Measurements from ENCODE around the gene BHLHE40. TPM values are rescaled to one million over a fixed set of nuclear protein-coding genes. Genes with fewer than 3 reads are reported as not detected.

The BHLHE40 gene
- polyA plus RNA-seq, 1 donor from 2014 or later: not detected

GRCh38 chr3:5001805-5002173, 22.6 kb downstream of the BHLHE40 start:
- no peaks in the 10 kb centered on the region for H3K9me2 ChIP-seq (ENCODE audit: insufficient read depth, low read length)
- H3K9ac ChIP-seq (ENCODE audit: low read length): no peak overlapping the region
- H3F3A ChIP-seq (ENCODE audit: insufficient read depth, low read length, poor library complexity, severe bottlenecking): no peaks in the 10 kb centered on the region
- no peaks in the 10 kb centered on the region for H4K20me1 ChIP-seq (ENCODE audit: insufficient read depth)
- no peak for TF ChIP-seq TAF1 (IDR thresholded peaks at IDR 0.05; ENCODE audit: low read depth)
- no peak for TF ChIP-seq REST (IDR thresholded peaks at IDR 0.05; ENCODE audit: borderline replicate concordance)
- no peak for TF ChIP-seq RAD21 (conservative IDR thresholded peaks at IDR 0.05)
- no peak for TF ChIP-seq SMC3 (conservative IDR thresholded peaks at IDR 0.05; ENCODE audit: poor library complexity)
- no peak for TF ChIP-seq CTCF (IDR thresholded peaks at IDR 0.05; ENCODE audit: poor library complexity, severe bottlenecking)
- TF ChIP-seq EZH2 (IDR thresholded peaks at IDR 0.05; ENCODE audit: borderline replicate concordance, insufficient read depth, low read length, poor library complexity, severe bottlenecking): no peak
- TF ChIP-seq EP300 (conservative IDR thresholded peaks at IDR 0.05; ENCODE audit: poor library complexity, severe bottlenecking): no peak
- TF ChIP-seq POLR2AphosphoS5 (IDR thresholded peaks at IDR 0.05): no peak
- no peak for TF ChIP-seq MXI1 (conservative IDR thresholded peaks at IDR 0.05; ENCODE audit: poor library complexity, severe bottlenecking)
- H3K27me3 ChIP-seq (ENCODE audit: insufficient read depth, low read depth, low read length): no peaks in the 10 kb centered on the region
- H3K4me2 ChIP-seq (ENCODE audit: low read length): no peak overlapping the region
- no peaks in the 10 kb centered on the region for H3K79me2 ChIP-seq (replicated peaks; ENCODE audit: insufficient read depth, low read length)
- no peak overlapping the region for H2AFZ ChIP-seq (ENCODE audit: low read depth, low read length)
- H3K27ac ChIP-seq (ENCODE audit: low read length): peak overlapping the region; percentile 37
- H3K36me3 ChIP-seq (ENCODE audit: insufficient read depth, low read length): no peaks in the 10 kb centered on the region
- H3K9me3 ChIP-seq (ENCODE audit: low read length): no peaks in the 10 kb centered on the region
- no peak overlapping the region for H3K4me3 ChIP-seq (ENCODE audit: low read length)

GRCh38 chr3:5002174-5002870, 23.1 kb downstream of the BHLHE40 start:
- Histone ChIP-seq H3K27ac (ENCODE audit: low read length) (peak overlapping the region; percentile 37), H2AFZ (ENCODE audit: low read depth, low read length) (no peak overlapping the region)
- TF ChIP-seq RAD21 (conservative IDR thresholded peaks at IDR 0.05) (peak; percentile 11), TAF1 (IDR thresholded peaks at IDR 0.05; ENCODE audit: low read depth) (no peak), EP300 (conservative IDR thresholded peaks at IDR 0.05; ENCODE audit: poor library complexity, severe bottlenecking) (peak; percentile 53), EZH2 (IDR thresholded peaks at IDR 0.05; ENCODE audit: borderline replicate concordance, insufficient read depth, low read length, poor library complexity, severe bottlenecking) (no peak), SMC3 (conservative IDR thresholded peaks at IDR 0.05; ENCODE audit: poor library complexity) (no peak), MXI1 (conservative IDR thresholded peaks at IDR 0.05; ENCODE audit: poor library complexity, severe bottlenecking) (no peak)

More at GRCh38 chr3:5002174-5002870, 23.1 kb downstream of the BHLHE40 start:
- H3K4me3 ChIP-seq (ENCODE audit: low read length): no peak overlapping the region
- H3K9me3 ChIP-seq (ENCODE audit: low read length): no peaks in the 10 kb centered on the region
- H3K36me3 ChIP-seq (ENCODE audit: insufficient read depth, low read length): no peaks in the 10 kb centered on the region
- no peaks in the 10 kb centered on the region for H3K79me2 ChIP-seq (replicated peaks; ENCODE audit: insufficient read depth, low read length)
- H3K4me2 ChIP-seq (ENCODE audit: low read length): no peak overlapping the region
- no peak overlapping the region for H3K9ac ChIP-seq (ENCODE audit: low read length)
- H3K9me2 ChIP-seq (ENCODE audit: insufficient read depth, low read length): no peaks in the 10 kb centered on the region
- H3F3A ChIP-seq (ENCODE audit: insufficient read depth, low read length, poor library complexity, severe bottlenecking): no peaks in the 10 kb centered on the region
- no peaks in the 10 kb centered on the region for H3K27me3 ChIP-seq (ENCODE audit: insufficient read depth, low read depth, low read length)
- H4K20me1 ChIP-seq (ENCODE audit: insufficient read depth): no peaks in the 10 kb centered on the region

All from neural cell (in vitro differentiated cells).